SU-DHL-6 (cell line): Measurements from ENCODE around the gene KPNA3.
"Not testable (repeated sequence)": the region's sequence is repeated elsewhere in the genome, so short reads cannot be mapped to it uniquely, and the experiment has no call there.

Experiments used
- H2AFZ ChIP-seq: fragments of 200-600 bp; sonication (generic); 2 replicates; pipeline ENCODE4 v1.6.1; 2014; ENCODE audit warnings: low read depth, mild to moderate bottlenecking, moderate library complexity, mixed read lengths, antibody characterized with exemption, low read length; ENCODE audit not compliant: severe bottlenecking
- H3F3A ChIP-seq: fragments of 200-600 bp; shearing (Covaris generic); 2 replicates; pipeline ENCODE4 v1.6.0; 2016; ENCODE audit warnings: antibody characterized with exemption, mild to moderate bottlenecking; ENCODE audit not compliant: insufficient read depth
- H3K27ac ChIP-seq: fragments of 200-600 bp; sonication (generic); 2 replicates; pipeline ENCODE4 v1.5.1; 2016; ENCODE audit warnings: low read depth, mild to moderate bottlenecking, low read length, moderate library complexity, mixed read lengths
- H3K27me3 ChIP-seq: fragments of 200-600 bp; sonication (generic), shearing (Covaris generic); 2 replicates; pipeline ENCODE4 v1.6.0; 2014; ENCODE audit warnings: mild to moderate bottlenecking, low read length
- H3K36me3 ChIP-seq: fragments of 200-600 bp; sonication (generic); 2 replicates; pipeline ENCODE4 v1.6.1; 2014; ENCODE audit warnings: mild to moderate bottlenecking, low read length, mixed read lengths
- H3K4me2 ChIP-seq: fragments of 300-600, 200-600 bp; shearing (Covaris generic), sonication (generic); 2 replicates; pipeline ENCODE4 v1.6.0; 2014; ENCODE audit warnings: low read length, low read depth, mild to moderate bottlenecking; ENCODE audit not compliant: poor library complexity, severe bottlenecking
- H3K4me3 ChIP-seq: fragments of 200-600 bp; sonication (generic); 2 replicates; pipeline ENCODE4 v1.5.1; 2014; ENCODE audit warnings: antibody characterized with exemption, low read length, mild to moderate bottlenecking, mixed read lengths; ENCODE audit not compliant: insufficient read depth, poor library complexity, severe bottlenecking
- H3K79me2 ChIP-seq: fragments of 200-600 bp; sonication (generic); 2 replicates; pipeline ENCODE4 v1.6.1; 2014; ENCODE audit warnings: mild to moderate bottlenecking, low read length, moderate library complexity; ENCODE audit not compliant: insufficient read depth
- H3K9ac ChIP-seq: fragments of 200-600 bp; sonication (generic); 2 replicates; pipeline ENCODE4 v1.7.0; 2014; ENCODE audit warnings: mild to moderate bottlenecking, low read length
- H3K9me2 ChIP-seq: fragments of 200-600 bp; sonication (generic); replicated peaks from 2 replicates; pipeline ENCODE4 v1.6.1; 2014; ENCODE audit warnings: low read length; ENCODE audit not compliant: insufficient read depth
- H3K9me3 ChIP-seq: fragments of 200-600 bp; sonication (generic); 2 replicates; pipeline ENCODE4 v1.6.1; 2014; ENCODE audit warnings: low read length, mixed read lengths; ENCODE audit not compliant: insufficient read depth
- H4K20me1 ChIP-seq: fragments of 200-600 bp; sonication (generic); 2 replicates; pipeline ENCODE4 v1.6.1; 2014; ENCODE audit warnings: low read depth, mild to moderate bottlenecking, antibody characterized with exemption, low read length, moderate library complexity, mixed read lengths
- CTCF ChIP-seq: fragments of 200-600 bp; sonication (generic); IDR thresholded peaks from one replicate; pipeline ENCODE4 v1.5.1; 2017; ENCODE audit warnings: antibody characterized with exemption, mild to moderate bottlenecking, low read length, moderate library complexity; ENCODE audit not compliant: insufficient read depth, poor library complexity, severe bottlenecking
- EZH2phosphoT487 ChIP-seq: fragments of 200-600 bp; sonication (generic), shearing (Covaris generic); conservative IDR thresholded peaks from 2 replicates; pipeline ENCODE4 v1.6.1; 2018; ENCODE audit warnings: mild to moderate bottlenecking, antibody characterized with exemption, low read length, moderate library complexity, mixed read lengths

Gene KPNA3

DNA sequence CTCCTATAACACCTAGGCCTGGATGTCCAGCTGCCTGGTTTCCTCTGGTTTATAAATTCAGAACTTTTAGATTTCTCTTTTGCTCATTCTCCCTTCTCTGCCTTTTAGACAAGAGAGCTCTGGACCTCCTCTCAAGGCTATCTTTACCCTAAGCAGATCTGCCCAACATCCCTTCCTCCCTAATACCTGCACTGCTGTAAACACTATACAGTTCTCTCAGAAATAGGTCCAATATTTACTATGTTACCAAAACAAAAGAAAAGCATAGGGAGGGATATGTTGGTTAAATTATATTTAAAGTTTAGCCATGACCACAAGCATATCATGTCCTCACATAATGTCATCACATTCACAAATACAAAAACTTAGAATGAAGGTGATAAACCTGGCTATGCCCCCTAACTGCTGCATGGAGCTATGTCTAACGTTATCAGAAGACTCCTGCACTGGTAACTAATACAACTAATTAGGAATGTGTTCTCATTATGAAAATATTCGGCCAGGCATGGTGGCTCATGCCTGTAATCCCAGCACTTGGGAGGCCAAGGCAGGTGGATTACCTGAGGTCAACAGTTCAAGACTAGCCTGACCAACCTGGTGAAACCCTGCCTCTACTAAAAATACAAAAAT is 18.0 kb downstream of the KPNA3 start:
- no peak overlapping the region for H3K4me3 ChIP-seq
- no peaks in the 10 kb centered on the region for H3K27me3 ChIP-seq
- H3K79me2 ChIP-seq = peaks cover 99% of the 10 kb centered on the region
- H3K9ac ChIP-seq = no peak overlapping the region
- no peak for TF ChIP-seq CTCF
- H3K36me3 ChIP-seq = no peaks in the 10 kb centered on the region
- no peaks in the 10 kb centered on the region for H3K9me2 ChIP-seq
- H3F3A ChIP-seq = 0 out of 2 replicates have a peak, but pooled peaks cover 4% of the 10 kb centered on the region
- no peaks in the 10 kb centered on the region for H3K9me3 ChIP-seq
- H3K27ac ChIP-seq = no peak overlapping the region
- H3K4me2 ChIP-seq = no peak overlapping the region
- H4K20me1 ChIP-seq = peaks cover 9% of the 10 kb centered on the region; the same call in 1 of the 2 replicates
- H2AFZ ChIP-seq = no peak overlapping the region

DNA sequence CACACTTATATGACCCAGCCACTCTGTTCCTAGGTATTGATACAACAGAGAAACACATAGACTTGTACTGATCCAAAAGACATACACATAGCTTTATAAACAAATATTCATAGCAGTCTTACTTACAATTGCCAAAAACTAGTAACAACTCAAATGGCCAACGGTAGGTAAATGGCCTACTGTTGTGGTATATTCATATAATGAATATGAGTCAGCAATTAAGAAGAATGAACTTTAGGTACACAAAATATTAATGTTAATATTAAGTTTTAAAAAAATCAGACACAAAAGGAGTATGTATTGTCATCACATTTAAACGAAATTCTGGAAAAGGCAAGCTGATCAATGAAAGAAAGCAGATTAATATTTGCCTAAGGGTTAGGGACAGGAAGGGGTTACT is 19.7 kb downstream of the KPNA3 start:
- TF ChIP-seq EZH2phosphoT487 = no peak
- no peak for TF ChIP-seq CTCF
- Histone ChIP-seq H3K9me2 (no peaks in the 10 kb centered on the region), H3K4me3 (no peak overlapping the region), H3K9me3 (no peaks in the 10 kb centered on the region), H3K36me3 (no peaks in the 10 kb centered on the region), H3K27ac (no peak overlapping the region), H3K79me2 (peaks cover 99% of the 10 kb centered on the region), H3F3A (0 out of 2 replicates have a peak, but pooled peaks cover 4% of the 10 kb centered on the region), H2AFZ (no peak overlapping the region), H3K9ac (no peak overlapping the region), H3K27me3 (no peaks in the 10 kb centered on the region), H4K20me1 (peaks cover 9% of the 10 kb centered on the region; the same call in 1 of the 2 replicates), H3K4me2 (no peak overlapping the region)

DNA sequence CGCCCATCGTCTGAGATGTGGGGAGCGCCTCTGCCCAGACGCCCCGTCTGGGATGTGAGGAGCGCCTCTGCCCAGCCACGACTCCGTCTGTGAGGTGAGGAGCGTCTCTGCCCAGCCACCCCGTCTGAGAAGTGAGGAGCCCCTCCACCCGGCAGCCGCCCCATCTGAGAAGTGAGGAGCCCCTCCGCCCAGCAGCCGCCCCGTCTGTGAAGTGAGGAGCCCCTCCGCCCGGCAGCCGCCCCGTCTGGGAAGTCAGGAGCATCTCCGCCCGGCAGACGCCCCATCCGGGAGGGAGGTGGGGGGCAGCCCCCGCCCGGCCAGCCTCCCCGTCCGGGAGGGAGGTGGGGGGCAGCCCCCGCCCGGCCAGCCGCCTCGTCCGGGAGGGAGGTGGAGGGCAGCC is 30.7 kb downstream of the KPNA3 start:
- not testable (repeated sequence) for H3K4me3 ChIP-seq, H3K9me2 ChIP-seq, H2AFZ ChIP-seq, H3K9me3 ChIP-seq, H3K4me2 ChIP-seq, H3K27ac ChIP-seq, H3F3A ChIP-seq, H3K9ac ChIP-seq, H3K36me3 ChIP-seq, H3K27me3 ChIP-seq
- H4K20me1 ChIP-seq = peaks cover 17% of the 10 kb centered on the region
- H3K79me2 ChIP-seq = peaks cover 80% of the 10 kb centered on the region

DNA sequence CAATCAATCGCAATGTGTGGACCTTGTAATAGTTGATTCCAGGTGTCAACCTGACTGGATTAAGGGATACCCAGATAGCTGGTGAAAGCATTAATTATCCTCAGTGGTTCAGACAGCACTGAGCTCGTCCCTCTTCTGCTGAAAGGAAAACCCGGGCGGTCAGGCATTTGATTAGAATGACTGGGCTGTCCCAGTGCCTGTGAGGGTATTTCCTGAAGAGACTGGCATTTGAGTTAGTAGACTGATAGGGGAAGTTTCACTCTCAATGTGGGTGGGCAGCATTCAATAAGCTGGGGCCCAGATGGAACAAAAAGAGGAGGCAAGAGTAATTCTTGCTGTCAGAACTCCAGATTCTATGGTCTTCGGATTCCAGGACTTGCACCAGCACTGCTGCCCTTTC is 31.9 kb downstream of the KPNA3 start:
- Histone ChIP-seq H3K4me2 (no peak overlapping the region), H3K79me2 (peaks cover 80% of the 10 kb centered on the region), H3K9me2 (no peaks in the 10 kb centered on the region), H3K36me3 (0 out of 2 replicates have a peak, but pooled peaks cover 5% of the 10 kb centered on the region), H3K9ac (no peak overlapping the region), H3K27ac (no peak overlapping the region), H3K4me3 (no peak overlapping the region), H4K20me1 (peaks cover 18% of the 10 kb centered on the region), H3F3A (0 out of 2 replicates have a peak, but pooled peaks cover 4% of the 10 kb centered on the region), H3K27me3 (no peaks in the 10 kb centered on the region), H3K9me3 (no peaks in the 10 kb centered on the region), H2AFZ (no peak overlapping the region)
- TF ChIP-seq EZH2phosphoT487 (no peak), CTCF (no peak)
